NCI-H2081 (cell line): ENCODE results near the gene ACAD9.
A peak's percentile ranks its signal among the peaks of the same experiment; 100 is the strongest.
"Not testable (repeated sequence)": the region's sequence is repeated elsewhere in the genome, so short reads cannot be mapped to it uniquely, and the experiment has no call there.

ENCODE experiments used
- DNase-seq, 2 experiments: peaks; one replicate each; lab custom pipeline; 2025; lab: John Stamatoyannopoulos, UW

ACAD9 gene

DNA sequence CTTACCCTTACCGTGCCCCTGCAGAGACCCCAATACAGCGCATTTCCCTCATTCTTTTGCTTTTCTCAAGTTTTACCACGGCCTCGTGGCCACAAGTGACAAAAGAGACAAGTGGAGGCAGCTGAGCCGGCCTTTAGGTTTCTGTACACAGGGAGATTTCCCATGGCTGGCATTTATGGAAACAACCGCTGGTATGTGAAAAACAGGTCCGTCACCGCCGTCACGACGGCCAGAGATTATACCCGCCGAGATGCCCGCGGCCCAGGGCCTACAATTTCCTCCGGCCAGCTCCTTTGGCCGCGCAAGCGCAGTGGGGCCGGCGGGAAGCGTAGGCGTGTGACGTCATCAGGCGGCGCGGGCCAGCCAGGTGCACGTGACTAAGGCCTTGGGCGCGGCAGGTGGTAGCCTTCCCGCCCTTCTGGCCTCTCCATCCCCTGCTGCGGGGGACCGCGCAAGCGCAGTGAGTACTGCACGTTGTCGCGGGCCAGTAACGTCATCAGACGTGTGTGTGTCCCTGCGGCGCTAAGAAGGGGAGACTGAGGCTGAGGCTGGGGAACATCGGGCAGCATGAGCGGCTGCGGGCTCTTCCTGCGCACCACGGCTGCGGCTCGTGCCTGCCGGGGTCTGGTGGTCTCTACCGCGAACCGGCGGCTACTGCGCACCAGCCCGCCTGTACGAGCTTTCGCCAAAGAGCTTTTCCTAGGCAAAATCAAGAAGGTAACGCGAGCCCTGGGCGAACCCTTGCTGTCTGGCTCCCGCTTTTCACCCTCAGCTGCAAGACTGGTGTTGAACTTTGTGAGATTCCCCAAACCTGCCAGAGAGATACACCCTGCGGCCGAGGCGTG lies at the start of gene ACAD9:
ACAD9 (plus strand) TSS at position 496 of the 845 bp plus-strand sequence; CDS start at position 568, 72 bp downstream.
- DNase-seq = peak; percentile 99

DNA sequence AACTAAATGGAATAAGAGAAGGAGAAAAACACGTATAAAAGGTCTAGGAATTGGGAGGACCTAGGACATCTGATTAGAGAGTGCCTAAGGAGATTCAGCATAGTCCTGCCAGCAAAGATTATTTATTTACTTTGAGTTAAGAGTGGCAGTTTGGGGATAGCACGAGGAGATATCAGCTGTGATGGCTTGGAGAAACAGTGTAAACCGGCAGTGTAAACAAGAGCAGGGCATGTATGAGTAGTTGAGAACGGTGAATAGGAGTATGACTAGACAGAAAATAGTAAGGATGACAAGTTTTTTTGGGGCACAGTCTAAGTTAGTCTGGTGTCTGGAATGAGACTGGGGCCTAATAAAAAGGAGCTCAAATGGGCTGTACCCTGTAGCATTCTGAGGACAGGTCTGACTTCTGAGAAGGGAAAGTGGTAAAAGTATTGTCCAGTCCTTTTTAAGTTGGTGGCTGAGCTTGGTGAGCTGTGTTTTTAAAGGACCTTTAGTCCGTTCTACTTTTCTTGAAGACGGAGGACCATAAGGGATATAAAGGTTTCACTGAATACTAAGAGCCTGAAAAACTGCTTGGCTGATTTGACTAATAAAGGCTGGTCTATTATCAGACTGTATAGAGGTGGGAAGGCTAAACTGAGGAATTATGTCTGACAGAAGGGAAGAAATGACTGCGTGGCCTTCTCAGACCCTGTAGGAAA lies 49.3 kb upstream of the ACAD9 start:
- DNase-seq = not testable (repeated sequence)

DNA sequence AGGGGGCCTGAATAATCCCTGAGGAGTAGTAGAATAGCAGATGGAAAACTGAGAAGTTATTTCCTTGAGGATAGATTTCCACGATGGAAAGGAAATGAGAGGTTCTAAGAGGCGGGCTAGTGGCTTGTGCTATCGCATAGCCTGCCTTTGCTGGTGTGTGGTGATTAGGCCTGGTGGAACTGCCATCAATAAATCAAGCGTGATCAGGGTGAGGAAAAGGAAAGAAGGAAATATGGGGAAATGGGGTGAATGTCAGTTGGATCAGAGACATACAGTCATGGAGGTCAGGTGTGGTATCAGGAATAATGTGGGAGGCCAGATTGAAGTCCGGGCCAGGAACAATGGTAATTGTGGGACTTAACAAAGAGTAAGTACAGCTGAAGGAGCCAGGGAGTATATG lies 48.7 kb upstream of the ACAD9 start:
- not testable (repeated sequence) for DNase-seq

DNA sequence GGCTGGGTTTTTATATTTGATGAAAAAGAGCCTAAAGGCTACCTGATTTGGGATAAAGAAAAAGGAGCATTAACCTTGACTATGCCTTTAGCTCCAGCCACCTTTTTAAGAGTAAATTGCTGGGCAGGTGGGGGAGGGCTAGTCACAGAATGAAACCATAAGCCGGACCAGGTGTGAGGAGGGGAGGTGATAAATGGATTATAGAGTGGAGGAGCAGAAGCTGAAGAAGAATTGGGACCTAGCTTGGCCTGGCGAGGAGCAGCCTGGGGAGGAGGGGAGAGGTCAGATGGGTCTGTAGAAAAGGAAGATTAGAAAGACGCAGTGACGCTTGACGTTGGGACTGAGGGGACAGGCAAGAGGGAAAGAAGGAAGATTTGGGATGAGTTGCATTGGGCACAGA lies 46.4 kb upstream of the ACAD9 start:
- DNase-seq = not testable (repeated sequence)

DNA sequence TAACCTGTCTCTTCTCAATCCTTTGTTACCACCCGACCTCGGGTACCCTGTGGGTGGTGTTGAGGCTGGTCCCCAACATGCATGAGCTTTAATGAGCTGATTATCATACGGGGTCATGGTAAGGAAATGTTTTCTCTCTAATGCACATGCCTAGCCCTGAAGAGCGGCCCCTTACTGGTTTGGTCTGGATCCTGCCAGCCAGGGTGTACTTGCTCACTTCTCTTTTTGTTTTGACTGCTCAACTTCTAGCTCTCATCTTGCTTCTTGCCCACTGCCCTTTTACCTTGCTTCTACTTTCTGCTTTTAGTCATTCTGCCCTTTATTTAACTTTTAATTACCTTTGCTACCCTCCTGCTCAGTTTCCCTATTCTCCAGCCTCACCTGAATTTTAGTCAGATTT lies 44.3 kb upstream of the ACAD9 start:
- no peak for DNase-seq

DNA sequence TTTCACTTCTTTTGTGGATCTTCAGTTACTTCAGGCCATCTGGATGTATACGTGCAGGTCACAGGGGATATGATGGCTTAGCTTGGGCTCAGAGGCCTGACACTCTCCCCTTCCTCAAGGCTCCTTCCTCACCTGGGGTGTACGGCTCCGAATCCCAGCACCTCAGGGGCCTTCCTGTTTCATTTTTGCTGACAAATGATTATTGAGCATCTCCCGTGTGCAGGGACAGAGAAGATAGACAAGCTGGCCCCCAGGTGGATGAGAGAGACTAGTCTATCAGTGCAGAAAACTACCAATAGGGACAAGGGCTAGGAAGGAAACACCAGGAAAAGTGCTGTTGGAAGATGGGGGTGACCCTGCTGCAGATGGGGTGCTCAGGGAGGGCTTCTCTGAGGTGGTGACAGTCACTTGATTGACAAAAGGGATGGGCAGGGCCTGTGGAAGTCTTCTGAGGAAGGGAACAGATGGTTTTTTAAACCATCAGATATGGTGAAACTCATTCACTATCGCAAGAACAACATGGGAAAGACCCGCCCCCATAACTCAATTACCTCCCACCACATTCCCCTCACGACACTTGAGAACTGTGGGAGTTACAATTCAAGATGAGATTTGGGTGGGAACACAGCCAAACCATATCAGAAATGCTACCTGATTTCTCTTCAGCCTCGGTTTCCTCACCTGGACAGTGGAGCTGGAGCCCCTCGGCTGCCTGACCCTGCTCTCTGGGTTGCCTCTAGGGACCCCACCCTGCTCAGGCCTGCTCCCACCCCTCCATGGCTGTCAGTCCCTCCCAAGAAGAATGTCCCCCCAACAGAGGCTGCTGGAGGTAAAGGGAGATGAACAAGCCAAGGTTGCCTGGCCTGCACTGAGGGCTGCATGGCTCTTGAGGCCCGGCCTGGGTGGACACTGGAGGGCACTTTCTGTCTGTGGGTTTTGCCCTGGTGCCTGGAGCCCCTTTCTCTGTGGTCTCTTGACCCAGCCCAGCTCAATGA lies 37.2 kb upstream of the ACAD9 start:
- DNase-seq = no peak

DNA sequence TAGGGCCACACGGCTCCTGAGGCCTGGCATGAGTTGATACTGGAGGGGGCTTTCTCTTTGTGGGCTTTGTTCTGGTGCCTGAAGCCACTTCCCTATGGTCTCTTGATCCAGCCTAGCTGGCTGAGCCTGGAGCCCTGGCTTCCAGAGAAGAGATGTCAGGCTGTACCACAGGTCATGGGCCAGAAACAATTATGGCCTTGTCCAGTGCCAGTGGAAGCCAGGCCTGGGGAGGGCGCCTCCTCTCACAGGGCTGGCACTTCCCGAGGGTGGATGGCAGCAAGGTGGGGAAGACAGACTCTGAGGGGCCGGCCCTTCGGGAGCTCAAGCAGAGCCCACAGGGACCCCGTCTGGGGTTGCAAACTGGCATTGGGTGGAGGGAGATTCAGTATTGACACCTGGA lies 34.9 kb upstream of the ACAD9 start:
- DNase-seq = no peak

DNA sequence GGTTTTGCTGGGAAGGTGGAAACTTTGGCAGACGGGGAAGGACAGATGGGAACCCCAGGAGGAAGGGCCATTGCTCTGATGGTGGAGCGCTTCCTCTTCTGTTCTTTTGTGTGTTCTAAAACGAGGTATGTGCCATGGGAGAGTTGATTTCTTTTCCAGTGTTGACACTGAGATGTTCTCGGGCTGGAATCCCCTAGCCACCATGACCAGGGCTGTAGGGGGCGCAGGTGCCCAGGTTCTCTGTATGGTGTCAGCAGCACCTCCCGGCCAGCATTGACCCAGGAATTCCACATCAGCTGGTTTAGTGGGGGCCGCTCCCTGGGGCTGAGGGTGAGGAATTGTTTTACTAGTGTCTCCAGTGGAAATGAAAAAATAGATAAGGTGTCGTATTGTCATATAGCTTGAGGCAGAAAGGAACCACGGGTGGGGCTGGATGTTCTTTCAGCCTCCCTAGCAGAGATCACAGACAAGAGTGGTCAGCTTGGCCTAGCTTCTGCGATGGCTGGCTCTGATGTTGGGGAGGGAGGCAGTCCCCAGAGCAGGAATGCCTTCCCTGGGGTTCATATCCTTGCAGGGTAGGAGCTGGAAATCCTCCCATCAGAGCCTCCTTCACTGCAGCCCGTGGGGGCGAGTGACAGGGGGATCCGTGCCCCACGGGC lies 34.2 kb upstream of the ACAD9 start:
- no peak for DNase-seq

DNA sequence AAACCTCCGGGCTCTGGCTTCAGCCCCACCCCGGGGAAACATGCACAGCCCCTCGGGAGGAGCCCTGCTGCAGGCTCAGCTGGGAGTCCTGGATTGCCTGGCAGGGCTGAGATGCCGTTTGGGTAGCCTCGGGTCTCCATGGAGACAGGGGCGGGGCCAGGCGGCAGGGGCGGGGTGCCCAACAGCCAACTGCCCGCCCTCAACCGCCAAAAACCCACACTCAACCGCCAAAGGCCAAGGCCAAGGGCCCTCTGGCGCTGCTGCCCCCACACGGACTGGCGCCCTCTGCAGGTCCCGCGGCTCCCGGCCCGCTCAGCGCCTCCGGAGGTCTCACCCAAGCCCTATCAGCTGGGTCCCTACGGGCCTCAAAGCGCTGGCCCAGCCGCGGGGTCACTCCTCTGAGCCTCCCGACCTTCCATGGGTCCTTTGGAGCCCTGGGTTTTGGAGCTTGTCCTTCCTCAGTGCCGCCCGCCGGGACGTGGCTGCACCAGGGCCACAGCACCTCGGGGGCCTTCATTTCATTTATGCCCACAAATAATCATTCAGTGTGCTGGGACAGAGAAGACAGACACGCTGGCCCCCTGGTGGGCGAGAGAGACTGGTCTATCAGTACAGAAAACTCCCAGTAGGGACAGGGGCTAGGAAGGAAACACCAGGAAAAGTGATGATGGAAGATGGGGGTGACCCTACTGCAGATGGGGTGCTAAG lies 33.5 kb upstream of the ACAD9 start:
- DNase-seq = peak in 1 of 2 experiments; percentile 48

DNA sequence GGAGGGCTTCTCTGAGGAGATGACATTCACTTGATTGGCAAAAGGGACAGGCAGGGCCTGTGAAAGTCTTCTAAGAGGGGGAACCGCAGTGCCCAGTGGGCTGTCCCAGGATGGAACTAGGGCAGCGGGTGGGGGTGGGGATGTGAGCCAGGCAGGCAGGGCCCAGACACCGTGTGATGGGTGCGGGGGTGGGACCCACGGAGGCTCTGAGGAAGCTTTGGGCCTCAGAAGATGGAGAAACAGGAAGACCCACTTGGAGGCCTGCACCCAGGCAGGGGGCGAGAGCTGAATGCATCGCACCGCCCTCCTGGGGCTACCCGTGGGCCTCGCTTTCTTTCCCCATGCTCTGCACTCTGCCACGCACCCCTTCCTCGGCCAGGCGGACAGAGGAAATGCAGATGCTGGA lies 32.9 kb upstream of the ACAD9 start:
- DNase-seq = no peak

DNA sequence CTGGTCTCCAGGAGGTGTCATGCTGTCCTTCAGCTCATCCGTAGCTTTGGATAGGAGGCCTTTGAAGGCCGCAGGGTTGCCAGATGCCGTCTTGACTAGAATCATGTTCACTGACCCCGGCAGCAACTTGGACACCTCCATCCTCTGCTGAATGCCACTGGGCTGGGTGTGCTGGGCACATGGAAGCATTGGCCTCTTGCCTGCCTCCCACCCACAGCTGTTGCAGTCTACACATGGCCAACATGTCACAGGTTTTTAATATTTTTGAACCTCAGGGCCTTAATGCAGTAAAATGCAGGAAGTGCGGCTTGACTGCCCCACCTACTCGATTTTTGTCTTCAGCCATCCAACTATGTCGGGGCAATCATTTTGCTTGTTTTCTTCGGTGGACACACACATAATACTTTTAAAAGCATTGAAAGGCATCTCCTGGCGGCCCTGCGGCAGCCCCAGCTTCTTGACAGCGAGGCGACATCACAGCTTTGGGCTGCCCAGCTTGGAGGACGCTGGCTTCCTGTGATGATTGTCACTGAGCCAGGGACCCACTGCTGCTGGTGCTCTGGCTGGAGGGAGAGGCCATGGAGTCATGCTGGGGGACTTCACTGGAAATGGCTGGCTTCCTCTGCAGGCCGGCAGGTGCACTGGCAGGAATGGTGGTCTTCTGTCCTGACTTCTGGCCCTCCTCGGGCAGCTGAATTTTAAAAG lies 31.6 kb upstream of the ACAD9 start:
- DNase-seq = no peak

DNA sequence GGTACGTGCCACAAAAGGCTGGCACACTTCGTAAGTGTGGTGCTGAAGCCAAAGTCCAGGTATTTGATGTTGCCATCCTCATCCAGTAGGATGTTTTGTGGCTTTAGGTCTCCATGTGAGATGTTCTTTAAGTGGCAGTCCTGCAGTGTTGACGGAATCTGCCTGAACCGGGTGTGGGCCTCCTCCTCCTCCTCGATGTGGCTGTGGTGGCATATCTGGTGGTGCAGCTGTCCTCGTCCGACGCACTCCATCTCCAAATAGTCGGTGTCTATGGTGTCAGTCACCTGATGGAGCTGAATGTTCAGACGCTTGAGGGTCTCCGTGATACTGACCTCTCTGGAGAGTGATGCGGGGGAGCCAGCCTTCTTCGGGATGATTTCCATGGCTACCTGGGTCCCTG lies 30.5 kb upstream of the ACAD9 start:
- DNase-seq = no peak

DNA sequence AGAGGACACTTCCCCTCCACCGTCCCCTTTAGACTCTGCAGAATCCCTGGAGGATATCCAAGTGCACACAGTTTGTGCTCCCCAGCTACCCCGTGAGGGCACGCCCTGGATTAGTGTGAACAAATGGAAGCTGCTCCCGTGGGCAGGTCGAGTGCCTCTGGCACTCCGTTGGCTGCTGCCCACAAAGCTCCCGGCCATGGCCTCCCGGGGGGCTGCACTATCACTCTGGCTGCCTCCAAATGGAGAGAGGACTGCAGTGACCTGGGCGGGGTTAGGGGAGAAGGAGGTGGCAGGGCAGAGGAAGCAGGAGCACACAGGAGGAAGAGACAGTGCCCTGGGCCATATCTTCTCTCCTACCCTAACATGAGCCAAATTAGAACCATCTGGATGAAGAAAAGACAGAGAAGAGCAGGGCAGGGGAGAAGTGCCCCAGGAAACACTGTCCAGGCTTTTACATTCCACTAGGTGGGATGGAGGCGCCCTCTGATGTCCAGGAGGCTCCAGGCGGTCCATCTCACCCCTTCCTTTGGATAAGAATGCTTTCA lies 29.4 kb upstream of the ACAD9 start:
- DNase-seq = no peak

DNA sequence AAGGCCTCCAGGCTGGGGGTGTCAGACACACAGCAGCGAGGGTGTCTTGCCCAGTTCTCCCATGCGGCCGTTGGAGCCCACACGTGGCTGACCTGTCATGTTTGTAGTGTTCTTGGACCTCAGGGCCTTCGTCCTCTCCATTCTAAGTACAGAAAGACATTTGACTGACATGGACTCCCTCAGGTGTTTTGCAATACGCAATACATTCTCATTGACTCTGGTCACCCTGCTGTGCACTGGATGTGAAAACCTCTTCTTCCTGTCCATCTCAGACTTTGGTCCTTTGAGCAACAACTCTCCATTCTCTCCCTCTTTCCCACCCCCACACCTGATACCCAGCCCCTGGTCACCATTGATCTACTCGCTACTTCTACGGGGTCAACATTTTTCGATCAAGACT lies 28.9 kb upstream of the ACAD9 start:
- DNase-seq = no peak

DNA sequence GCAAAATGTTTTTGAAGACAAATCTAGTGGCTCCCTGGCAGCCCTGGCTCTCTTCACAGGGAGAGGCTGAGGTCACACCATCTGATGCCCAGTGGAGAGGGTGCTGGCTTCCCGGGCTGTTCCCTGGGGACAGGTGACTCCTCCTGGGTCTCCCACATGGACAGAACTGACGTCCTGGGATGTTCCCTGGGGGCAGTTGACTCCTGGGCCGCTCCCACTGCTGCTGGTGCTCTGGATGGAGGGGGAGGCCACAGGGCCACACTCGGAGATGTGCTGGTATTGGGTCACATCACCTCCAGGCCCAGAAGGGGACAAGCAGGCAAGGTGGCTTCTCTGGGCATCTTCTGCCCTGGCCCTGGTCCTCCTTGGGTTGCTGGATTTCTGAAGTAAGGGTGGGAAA lies 27.8 kb upstream of the ACAD9 start:
- no peak for DNase-seq

DNA sequence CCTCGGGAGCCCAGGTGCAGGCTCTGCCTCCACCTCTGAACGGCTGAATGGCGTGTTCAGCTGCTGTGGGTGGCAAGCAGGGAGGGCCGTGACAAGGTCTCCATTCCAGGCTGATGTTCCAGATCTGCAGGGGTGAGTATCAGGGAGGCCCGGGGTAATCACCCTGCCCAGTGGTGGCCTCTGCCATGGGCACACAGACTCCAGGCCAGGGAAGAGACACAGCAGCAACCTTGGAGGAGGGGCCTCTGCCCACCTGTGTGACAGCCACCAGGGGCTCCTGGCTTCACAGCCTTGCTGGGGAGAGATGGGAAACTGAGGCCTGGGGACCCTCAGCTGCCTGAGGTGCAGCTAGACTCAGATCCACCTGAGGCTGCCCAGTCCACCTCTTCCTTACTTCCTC lies 25.6 kb upstream of the ACAD9 start:
- no peak for DNase-seq

DNA sequence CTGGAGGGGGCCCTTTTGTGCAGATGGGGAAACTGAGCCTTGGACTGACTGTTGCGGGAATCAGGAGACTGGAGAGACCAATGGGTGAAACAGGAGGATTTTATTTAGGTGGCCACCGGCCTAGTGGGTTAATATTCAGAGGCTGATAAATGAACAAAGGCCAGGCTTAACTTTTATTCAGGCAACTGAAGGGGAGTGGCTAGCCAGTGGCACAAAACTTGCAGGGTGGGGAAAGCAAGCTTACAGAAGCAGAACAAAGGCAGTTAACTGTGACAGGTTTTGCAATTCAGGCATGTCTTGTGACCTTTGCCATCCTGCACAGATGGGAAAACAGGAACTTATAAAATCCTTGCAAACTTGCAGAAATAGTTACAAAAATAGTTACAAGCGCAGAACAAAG lies 24.9 kb upstream of the ACAD9 start:
- no peak for DNase-seq

DNA sequence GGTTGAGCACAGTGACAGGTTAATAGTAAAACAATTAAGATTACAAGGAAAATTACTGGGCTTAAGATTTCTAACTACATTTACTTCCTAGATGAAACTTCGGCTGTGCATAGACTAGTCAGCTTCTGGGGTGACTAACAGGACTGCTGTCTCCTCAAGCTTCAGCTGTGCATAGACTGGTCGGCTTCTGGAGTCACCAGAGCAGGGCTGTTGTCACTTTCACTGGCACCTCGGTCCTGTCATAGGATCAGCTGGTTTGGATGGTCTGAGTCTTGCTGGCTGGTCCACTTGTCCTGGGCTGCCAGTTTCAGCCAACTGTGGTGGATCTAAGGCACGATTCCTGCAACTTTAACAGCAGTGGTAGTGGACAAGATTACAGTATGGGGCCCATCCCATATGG lies 23.9 kb upstream of the ACAD9 start:
- DNase-seq = no peak

DNA sequence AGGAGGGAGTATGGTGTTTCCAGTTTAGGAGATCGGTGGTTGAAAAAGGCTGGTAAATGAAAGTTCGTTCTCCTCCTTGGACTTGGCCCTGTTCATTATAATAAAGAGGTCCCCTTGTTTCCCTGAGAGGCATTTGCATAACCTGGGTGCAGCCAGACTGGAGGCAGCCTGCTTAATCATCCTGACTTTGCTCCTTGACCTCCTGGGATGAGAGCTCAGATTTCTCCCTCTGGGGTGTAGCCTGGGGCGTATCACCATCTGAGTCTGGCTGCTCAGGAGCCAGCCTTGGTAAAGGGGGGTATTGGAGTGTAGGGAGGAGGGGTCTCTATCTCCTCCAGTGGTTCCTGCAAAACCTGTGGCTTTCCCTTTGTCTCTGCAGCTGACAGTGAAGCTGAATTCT lies 21.3 kb upstream of the ACAD9 start:
- DNase-seq = no peak

DNA sequence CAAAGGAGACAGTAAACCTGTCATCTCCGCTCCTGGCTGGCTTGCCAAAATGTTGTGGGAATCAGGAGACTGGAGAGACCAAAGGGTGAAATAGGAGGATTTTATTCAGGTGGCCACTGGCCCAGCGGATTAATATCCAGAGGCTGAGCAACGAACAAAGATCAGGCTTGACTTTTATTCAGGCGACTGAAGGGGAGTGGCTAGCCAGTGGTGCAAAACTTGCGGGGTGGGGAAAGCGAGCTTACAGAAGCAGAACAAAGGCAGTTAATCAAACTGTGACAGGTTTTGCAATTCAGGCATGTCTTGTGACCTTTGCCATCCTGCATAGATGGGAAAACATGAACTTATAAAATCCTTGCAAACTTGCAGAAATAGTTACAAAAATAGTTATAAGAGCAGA lies 19.8 kb upstream of the ACAD9 start:
- no peak for DNase-seq
